ENCODE results near the gene CD3G.
"Not testable (repeated sequence)": the region's sequence is repeated elsewhere in the genome, so short reads cannot be mapped to it uniquely, and the experiment has no call there.

Gene CD3G

GRCh38 chr11:118343981-118344515 is at the start of gene CD3G:
TSS of gene CD3G (plus strand) at chr11:118344344. CDS start at chr11:118344424, 80 bp downstream.
- DNase-seq: no peak

DNA sequence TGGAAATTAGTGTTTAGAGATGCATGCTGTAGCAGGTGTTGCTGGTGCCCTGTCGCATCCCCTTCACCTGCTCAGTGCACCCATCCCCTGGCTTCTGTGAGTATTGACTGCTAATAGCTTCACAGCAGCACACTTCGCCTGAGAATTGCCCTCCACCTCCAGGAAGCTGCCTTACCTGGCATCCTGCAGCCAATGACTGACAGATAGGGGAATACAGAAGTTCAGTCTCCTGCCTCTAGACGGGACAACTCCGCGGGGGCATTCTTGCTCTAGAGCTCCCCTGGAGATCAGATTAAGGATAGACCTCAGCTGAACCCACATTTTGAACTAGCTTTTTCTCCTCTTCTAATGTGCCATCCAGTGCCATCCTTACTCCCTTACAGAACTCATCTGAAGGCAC is 48.9 kb upstream of the CD3G start:
- DNase-seq: no peak

DNA sequence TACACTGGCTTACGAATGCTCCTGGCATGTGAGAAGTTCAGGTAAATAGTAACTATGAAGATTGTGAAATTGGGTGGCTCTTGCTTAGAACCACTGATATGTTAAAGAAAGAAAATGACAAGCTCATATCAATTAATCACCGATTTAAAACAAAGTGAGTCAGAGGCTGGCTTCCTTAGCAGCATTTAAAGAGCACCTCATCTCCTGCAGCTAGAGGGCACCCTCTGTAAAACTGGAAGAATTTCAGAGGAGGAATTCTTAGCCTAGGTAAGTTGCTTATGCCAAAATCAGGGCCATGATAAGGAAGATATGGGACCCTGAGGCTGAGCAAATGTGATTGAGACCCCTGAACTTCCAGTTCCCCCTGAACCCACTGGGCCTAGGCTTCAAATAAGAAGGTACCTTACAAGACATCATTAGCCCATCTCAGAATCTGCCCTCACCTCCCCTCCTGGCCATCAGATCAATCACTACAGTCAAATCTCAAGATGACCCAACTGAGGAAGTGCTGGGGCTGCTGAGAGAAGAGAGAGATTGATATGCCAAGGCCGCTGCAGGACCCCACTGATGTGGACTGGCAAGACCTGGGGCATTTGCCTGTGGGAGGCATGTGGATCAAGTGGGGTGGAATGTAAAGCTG is 48.2 kb upstream of the CD3G start:
- DNase-seq: no peak

- DNase-seq: no peak
These were observed 42.4 kb upstream of the CD3G start for GRCh38 chr11:118301600-118302195.

DNA sequence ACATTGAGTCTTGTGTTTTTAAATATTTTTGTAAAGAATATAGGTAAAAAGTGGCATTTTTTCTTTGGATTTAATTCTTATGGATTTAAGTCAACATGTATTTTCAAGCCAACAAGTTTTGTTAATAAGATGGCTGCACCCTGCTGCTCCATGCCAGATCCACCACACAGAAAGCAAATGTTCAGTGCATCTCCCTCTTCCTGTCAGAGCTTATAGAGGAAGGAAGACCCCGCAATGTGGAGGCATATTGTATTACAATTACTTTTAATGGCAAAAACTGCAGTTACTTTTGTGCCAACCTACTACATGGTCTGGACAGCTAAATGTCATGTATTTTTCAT is 39.9 kb upstream of the CD3G start:
- DNase-seq: no peak

- no peak for DNase-seq
These were observed 39.4 kb upstream of the CD3G start, which contains the start of gene CD3E for GRCh38 chr11:118304568-118305248. TSS of gene CD3E (plus strand) at chr11:118304730. CDS start at chr11:118304953, 223 bp downstream.

DNA sequence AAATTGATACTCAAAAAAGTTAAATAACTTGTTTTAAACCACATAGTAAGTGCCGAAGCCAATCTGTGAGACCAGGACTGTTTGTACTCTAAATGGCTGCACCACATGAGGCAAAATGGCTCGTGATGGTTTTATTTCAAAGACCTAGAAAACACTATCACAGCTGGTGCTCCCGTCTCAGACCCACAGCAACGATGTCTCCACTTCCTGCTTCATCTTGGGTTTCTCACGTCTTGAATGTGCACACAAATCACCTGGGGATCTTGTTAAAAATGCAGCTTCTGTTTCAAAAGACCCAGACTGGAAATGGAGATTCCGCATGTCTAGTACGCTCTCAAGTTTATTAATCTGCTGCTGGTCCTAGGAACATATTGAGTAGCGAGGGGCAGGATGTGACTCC is 38.4 kb upstream of the CD3G start:
- DNase-seq: no peak

DNA sequence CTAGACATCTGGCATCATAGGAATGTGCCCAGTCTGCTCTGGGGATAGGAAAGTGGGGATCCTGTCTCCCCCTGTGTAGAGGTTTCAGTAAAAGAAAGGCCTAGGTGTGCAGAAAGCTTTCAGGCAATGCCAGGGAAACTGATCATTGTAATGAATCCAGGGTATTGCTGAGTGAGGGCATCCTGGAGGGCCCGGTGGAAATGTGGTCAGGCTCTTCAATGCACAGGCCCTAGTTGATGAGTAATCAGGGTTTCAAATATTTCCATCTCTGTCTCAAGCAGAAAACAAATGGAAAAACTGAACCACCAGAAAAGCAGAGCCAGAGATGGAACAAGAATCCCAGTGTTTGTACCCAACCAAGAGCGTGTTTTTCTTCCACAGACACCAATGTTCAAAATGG is 37.6 kb upstream of the CD3G start:
- no peak for DNase-seq

DNA sequence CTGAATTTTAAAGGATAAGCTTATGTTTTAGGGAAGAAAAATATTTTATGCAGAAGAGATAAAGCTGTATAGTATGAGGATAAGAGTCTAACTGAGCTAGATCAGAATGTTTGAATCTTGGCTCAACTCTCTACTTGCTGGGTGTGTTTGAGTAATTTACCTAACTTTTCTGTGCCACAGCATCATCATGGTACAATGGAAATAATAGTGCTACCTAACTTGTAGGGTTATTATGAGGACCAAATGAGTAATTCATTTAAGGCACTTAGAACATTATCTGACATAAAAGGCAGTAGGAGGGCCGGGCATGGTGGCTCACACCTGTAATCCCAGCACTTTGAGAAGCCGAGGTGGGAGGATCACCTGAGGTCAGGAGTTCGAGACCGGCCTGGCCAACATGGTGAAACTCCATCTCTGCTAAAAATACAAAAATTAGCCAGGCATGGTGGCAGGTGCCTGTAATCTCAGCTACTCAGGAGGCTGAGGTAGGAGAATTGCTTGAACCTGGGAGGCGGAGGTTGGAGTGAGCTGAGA is 35.1 kb upstream of the CD3G start:
- not testable (repeated sequence) for DNase-seq

DNA sequence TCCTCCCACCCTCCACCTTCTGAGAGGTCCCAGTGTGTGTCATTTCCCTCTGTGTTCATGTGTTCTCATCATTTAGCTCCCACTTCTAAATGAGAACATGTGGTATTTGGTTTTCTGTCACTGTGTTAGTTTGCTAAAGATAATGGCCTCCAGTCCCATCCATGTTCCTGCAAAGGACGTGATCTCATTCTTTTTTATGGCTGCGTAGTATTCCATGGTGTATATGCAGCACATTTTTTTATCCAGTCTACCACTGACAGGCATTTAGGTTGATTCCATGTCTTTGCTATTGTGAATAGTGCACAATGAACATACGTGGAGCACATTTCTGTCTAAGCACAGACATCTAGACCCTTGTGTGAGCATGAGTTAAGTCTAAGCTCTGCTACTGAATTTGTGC is 33.9 kb upstream of the CD3G start:
- no peak for DNase-seq

GRCh38 chr11:118310781-118311485 is 33.2 kb upstream of the CD3G start:
- DNase-seq: no peak

GRCh38 chr11:118311518-118311917 is 32.6 kb upstream of the CD3G start:
- DNase-seq: no peak

DNA sequence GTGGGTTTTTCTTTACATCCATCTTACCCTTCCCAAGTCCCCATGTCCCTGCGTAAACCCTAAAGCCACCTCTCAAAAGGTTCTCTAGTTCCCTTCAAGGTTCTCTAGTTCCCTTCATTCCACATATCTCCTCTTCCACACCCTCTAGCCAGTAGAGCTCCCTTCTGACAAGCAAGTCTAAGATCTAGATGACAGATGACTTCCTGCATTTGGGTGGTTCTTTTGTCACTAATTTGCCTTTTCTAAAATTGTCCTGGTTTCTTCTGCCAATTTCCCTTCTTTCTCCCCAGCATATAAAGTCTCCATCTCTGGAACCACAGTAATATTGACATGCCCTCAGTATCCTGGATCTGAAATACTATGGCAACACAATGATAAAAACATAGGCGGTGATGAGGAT is 31.8 kb upstream of the CD3G start:
- DNase-seq: no peak

- DNase-seq: no peak
These were observed 30.9 kb upstream of the CD3G start for GRCh38 chr11:118313242-118313641.

GRCh38 chr11:118314988-118315411 is 29.1 kb upstream of the CD3G start:
- DNase-seq: no peak

- no peak for DNase-seq
These were observed 26.0 kb upstream of the CD3G start for GRCh38 chr11:118318124-118318523.

DNA sequence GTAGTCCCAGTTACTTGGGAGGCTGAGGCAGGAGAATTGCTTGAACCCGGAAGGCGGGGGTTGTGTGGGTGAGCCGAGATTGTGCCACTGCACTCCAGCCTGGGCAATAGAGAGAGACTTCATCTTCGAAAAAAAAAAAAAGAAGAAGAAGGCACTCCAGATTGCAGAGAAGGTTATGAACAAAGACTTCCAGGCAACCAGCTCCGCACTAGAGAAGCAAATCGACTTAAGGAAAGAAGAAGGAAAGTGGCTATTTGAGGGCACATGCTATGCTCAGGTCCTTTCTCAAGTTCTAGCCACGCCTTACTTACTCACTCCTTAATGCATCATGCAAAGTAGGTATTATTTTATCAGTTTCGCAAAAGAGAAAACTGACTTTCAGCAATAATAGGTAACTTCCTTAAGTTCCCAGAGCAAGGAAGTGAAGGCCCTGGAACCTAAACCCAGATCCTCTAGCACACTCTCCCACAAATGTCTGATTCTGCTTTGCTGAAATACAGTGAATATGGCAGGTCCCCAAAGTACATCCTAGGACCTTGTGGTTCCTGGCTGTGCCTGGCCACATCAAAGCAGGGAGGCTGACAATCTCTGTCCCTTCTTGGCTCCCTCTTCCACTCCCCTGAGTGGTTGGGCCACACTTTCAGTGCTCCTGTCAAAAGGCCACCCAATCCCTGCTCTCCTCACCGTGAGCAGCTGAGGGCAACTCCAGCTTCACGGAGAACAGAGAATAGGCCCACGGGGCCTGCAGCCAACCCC is 25.4 kb upstream of the CD3G start:
- DNase-seq: no peak

- no peak for DNase-seq
These were observed 24.8 kb upstream of the CD3G start for GRCh38 chr11:118319337-118319707.

- no peak for DNase-seq
These were observed 23.6 kb upstream of the CD3G start for GRCh38 chr11:118320515-118320914.

DNA sequence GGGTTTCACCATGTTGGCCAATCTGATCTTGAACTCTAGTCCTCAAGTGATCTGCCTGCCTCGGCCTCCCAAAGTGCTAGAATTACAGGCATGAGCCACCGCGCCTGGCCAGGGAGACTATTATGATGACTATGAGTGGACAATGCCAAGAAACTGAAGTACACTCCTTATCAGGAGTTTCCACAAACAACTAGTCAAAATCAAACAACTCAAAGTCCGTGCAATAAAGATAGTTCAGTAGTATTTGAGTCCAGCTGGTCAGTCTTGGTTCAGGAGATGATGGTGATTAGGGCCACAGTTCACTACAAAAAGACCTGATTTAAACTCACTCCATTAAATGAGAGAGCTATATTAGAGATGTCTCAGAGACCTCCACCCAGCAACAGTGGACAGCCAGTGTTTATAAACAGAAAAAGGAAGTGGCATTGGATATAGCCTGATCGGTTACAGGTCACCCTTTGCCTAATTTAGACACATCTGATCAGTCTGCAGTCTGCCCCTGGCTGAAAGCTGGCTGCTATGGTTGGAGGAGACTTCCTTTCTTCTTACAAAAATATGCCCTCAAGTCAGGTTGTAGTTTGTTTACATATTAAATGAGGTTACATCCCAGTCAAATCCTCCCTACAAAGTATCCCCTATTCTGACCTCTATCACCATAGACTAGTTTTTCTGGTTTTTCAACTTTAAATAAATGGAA is 22.6 kb upstream of the CD3G start:
- no peak for DNase-seq

DNA sequence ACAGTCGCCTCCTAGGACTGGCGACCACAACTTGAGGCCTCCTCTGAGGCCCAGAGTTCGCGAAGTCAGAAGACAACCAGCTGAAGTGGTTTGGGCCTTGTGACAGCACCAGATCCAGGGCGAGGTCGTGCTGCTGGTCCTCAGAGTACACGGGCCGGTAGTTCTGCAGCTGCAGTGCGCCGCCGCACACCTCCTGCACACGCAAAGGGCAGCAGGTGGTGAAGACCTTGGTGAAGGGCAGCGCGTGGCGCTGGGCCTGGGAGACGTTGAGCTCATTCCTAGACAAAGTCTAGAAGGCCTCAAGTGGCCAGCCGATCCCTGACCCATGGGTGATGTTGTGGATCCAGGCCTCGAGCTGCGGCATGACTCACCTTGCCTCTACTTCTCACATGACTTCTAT is 21.4 kb upstream of the CD3G start:
- DNase-seq: no peak

GRCh38 chr11:118325283-118325682 is 18.9 kb upstream of the CD3G start:
- no peak for DNase-seq
